ENCODE data around the gene STRA6.

Gene STRA6

GRCh38 chr15:74220475-74221248 is 18.1 kb upstream of the STRA6 start:
- TF ChIP-seq POLR2A (IDR thresholded peaks at IDR 0.05; ENCODE audit: low read length) (no peak), GATA1 (IDR thresholded peaks at IDR 0.05; ENCODE audit: low read depth, low read length) (no peak)

GRCh38 chr15:74217907-74218885 is 15.6 kb upstream of the STRA6 start:
- DNase-seq = no peak
- no peak for TF ChIP-seq GATA1 (IDR thresholded peaks at IDR 0.05; ENCODE audit: low read depth, low read length)
- TF ChIP-seq POLR2A (IDR thresholded peaks at IDR 0.05; ENCODE audit: low read length) = no peak

More at GRCh38 chr15:74220475-74221248, 18.1 kb upstream of the STRA6 start:
- no peak for DNase-seq

- TF ChIP-seq GATA1 (IDR thresholded peaks at IDR 0.05; ENCODE audit: low read depth, low read length) (no peak), POLR2A (IDR thresholded peaks at IDR 0.05; ENCODE audit: low read length) (no peak)
- DNase-seq = no peak
Observed at GRCh38 chr15:74216949-74217348, 14.4 kb upstream of the STRA6 start.

- DNase-seq = no peak
- TF ChIP-seq GATA1 (IDR thresholded peaks at IDR 0.05; ENCODE audit: low read depth, low read length) (no peak), POLR2A (IDR thresholded peaks at IDR 0.05; ENCODE audit: low read length) (no peak)
Observed at GRCh38 chr15:74215958-74216357, 13.4 kb upstream of the STRA6 start.

- no peak for DNase-seq
- no peak for TF ChIP-seq GATA1 (IDR thresholded peaks at IDR 0.05; ENCODE audit: low read depth, low read length)
- TF ChIP-seq POLR2A (IDR thresholded peaks at IDR 0.05; ENCODE audit: low read length) = no peak
Observed at GRCh38 chr15:74214324-74215021, 11.9 kb upstream of the STRA6 start.

- TF ChIP-seq GATA1 (IDR thresholded peaks at IDR 0.05; ENCODE audit: low read depth, low read length) = no peak
- no peak for DNase-seq
Observed at GRCh38 chr15:74213858-74214284, 11.3 kb upstream of the STRA6 start.

GRCh38 chr15:74212494-74212893 is 9.9 kb upstream of the STRA6 start:
- TF ChIP-seq POLR2A (IDR thresholded peaks at IDR 0.05; ENCODE audit: low read length) (no peak), GATA1 (IDR thresholded peaks at IDR 0.05; ENCODE audit: low read depth, low read length) (no peak)
- no peak for DNase-seq

GRCh38 chr15:74211656-74212055 is 9.1 kb upstream of the STRA6 start:
- no peak for DNase-seq
- TF ChIP-seq POLR2A (IDR thresholded peaks at IDR 0.05; ENCODE audit: low read length) (no peak), GATA1 (IDR thresholded peaks at IDR 0.05; ENCODE audit: low read depth, low read length) (no peak)

GRCh38 chr15:74210729-74211128 is 8.1 kb upstream of the STRA6 start:
- no peak for DNase-seq
- TF ChIP-seq POLR2A (IDR thresholded peaks at IDR 0.05; ENCODE audit: low read length) (no peak), GATA1 (IDR thresholded peaks at IDR 0.05; ENCODE audit: low read depth, low read length) (no peak)

- DNase-seq = peak; percentile 21 to 22
- TF ChIP-seq GATA1 (IDR thresholded peaks at IDR 0.05; ENCODE audit: low read depth, low read length) (no peak), POLR2A (IDR thresholded peaks at IDR 0.05; ENCODE audit: low read length) (no peak)
Observed at GRCh38 chr15:74209997-74210671, 7.5 kb upstream of the STRA6 start.

GRCh38 chr15:74209560-74209958 is 7.0 kb upstream of the STRA6 start:
- TF ChIP-seq POLR2A (IDR thresholded peaks at IDR 0.05; ENCODE audit: low read length) (no peak), GATA1 (IDR thresholded peaks at IDR 0.05; ENCODE audit: low read depth, low read length) (no peak)
- DNase-seq = no peak

GRCh38 chr15:74208901-74209559 is 6.4 kb upstream of the STRA6 start:
- DNase-seq = no peak
- TF ChIP-seq GATA1 (IDR thresholded peaks at IDR 0.05; ENCODE audit: low read depth, low read length) (no peak), POLR2A (IDR thresholded peaks at IDR 0.05; ENCODE audit: low read length) (no peak)

GRCh38 chr15:74208496-74208895 is 5.9 kb upstream of the STRA6 start:
- no peak for TF ChIP-seq GATA1 (IDR thresholded peaks at IDR 0.05; ENCODE audit: low read depth, low read length)
- no peak for TF ChIP-seq POLR2A (IDR thresholded peaks at IDR 0.05; ENCODE audit: low read length)
- DNase-seq = no peak

Data from erythroblast (primary cell).